IPS-NIHi7 (cell line): ENCODE measurements around the gene OR2AG2.
"Not testable (repeated sequence)": the region's sequence is repeated elsewhere in the genome, so short reads cannot be mapped to it uniquely, and the experiment has no call there.

Experiments
- DNase-seq: peaks from one replicate; pipeline ENCODE4 v3.0.0; 2012; ENCODE audit warnings: mixed read lengths; ENCODE audit errors: extremely low spot score

OR2AG2 gene

GRCh38 chr11:6771926-6772893 is at the start of gene OR2AG2:
OR2AG2 (minus strand) TSS chr11:6771976; CDS start chr11:6768957, 3,019 bp downstream.
- no peak for DNase-seq

GRCh38 chr11:6818967-6819366 is 47.2 kb upstream of the OR2AG2 start:
- no peak for DNase-seq

- peak; percentile 62 for DNase-seq
These were observed 45.9 kb upstream of the OR2AG2 start for GRCh38 chr11:6817694-6818093.

GRCh38 chr11:6813656-6814055 is 41.9 kb upstream of the OR2AG2 start:
- DNase-seq = no peak

GRCh38 chr11:6812390-6813005 is 40.7 kb upstream of the OR2AG2 start:
- peak; percentile 79 for DNase-seq

GRCh38 chr11:6801075-6801474 is 29.3 kb upstream of the OR2AG2 start:
- DNase-seq = not testable (repeated sequence)

- no peak for DNase-seq
These were observed 27.6 kb upstream of the OR2AG2 start, which contains the start of gene OR6A2 for GRCh38 chr11:6799402-6799801. OR6A2 (minus strand) TSS chr11:6799689; CDS start chr11:6795708, 3,981 bp downstream.

GRCh38 chr11:6794639-6795038 is 22.9 kb upstream of the OR2AG2 start:
- DNase-seq = no peak

- DNase-seq = no peak
These were observed 18.8 kb upstream of the OR2AG2 start for GRCh38 chr11:6790546-6790945.

GRCh38 chr11:6782720-6783119 is 10.9 kb upstream of the OR2AG2 start, which contains the start of gene OR2AG1:
OR2AG1 (plus strand) TSS chr11:6783020; CDS start chr11:6785038, 2,018 bp downstream.
- no peak for DNase-seq

GRCh38 chr11:6780829-6781228 is 9.1 kb upstream of the OR2AG2 start:
- no peak for DNase-seq

- DNase-seq = no peak
These were observed 6.7 kb upstream of the OR2AG2 start for GRCh38 chr11:6778518-6778917.

GRCh38 chr11:6757373-6757967 is 14.3 kb downstream of the OR2AG2 start:
- peak; percentile 80 for DNase-seq

GRCh38 chr11:6755953-6756347 is 15.8 kb downstream of the OR2AG2 start:
- DNase-seq = no peak

GRCh38 chr11:6755303-6755952 is 16.3 kb downstream of the OR2AG2 start:
- DNase-seq = peak; percentile 80

GRCh38 chr11:6747097-6747668 is 24.6 kb downstream of the OR2AG2 start:
- no peak for DNase-seq

GRCh38 chr11:6746626-6747025 is 25.1 kb downstream of the OR2AG2 start:
- no peak for DNase-seq

- DNase-seq = no peak
These were observed 25.6 kb downstream of the OR2AG2 start for GRCh38 chr11:6746086-6746618.

GRCh38 chr11:6745465-6746015 is 26.2 kb downstream of the OR2AG2 start:
- DNase-seq = no peak

- DNase-seq = no peak
These were observed 26.8 kb downstream of the OR2AG2 start for GRCh38 chr11:6745018-6745417.

GRCh38 chr11:6742260-6742659 is 29.5 kb downstream of the OR2AG2 start:
- no peak for DNase-seq
